Breast epithelium (tissue), 3 donors: ENCODE measurements around the gene NUDT21.

ENCODE experiments used
- POLR2A ChIP-seq: fragments of 450-650 bp; IDR thresholded peaks from one replicate; pipeline ENCODE4 v1.6.1; 2016; ENCODE audit warnings: antibody characterized with exemption, mild to moderate bottlenecking, moderate library complexity
- TF ChIP-seq, protein P1 (sequence below), 3 donors: fragments of 450-650 bp; IDR thresholded peaks; one replicate each; pipeline ENCODE4 v1.5.1; 2016 to 2017; ENCODE audit warnings: antibody characterized with exemption in 3 of 3, mild to moderate bottlenecking in 3 of 3, moderate library complexity in 3 of 3

DNA sequence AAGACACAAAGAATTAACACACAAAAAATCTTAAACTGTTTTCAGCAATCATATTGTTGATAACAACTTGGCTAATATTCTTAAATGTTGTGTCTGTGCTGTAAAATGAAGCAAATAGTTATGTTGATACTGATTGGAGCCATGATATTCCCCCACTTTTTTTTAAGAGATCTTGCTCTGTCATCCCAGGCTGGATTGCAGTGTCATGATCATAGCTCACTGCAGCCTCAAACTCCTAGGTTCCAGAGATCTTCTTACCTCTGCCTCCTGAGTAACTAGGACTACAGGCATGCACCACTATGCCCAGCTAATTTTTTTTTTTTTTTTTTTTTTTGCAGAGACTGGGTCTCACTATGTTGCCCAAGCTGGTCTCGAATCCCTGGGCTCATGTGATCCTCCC, 42.7 kb upstream of the NUDT21 start:
- TF ChIP-seq, protein P1, sequence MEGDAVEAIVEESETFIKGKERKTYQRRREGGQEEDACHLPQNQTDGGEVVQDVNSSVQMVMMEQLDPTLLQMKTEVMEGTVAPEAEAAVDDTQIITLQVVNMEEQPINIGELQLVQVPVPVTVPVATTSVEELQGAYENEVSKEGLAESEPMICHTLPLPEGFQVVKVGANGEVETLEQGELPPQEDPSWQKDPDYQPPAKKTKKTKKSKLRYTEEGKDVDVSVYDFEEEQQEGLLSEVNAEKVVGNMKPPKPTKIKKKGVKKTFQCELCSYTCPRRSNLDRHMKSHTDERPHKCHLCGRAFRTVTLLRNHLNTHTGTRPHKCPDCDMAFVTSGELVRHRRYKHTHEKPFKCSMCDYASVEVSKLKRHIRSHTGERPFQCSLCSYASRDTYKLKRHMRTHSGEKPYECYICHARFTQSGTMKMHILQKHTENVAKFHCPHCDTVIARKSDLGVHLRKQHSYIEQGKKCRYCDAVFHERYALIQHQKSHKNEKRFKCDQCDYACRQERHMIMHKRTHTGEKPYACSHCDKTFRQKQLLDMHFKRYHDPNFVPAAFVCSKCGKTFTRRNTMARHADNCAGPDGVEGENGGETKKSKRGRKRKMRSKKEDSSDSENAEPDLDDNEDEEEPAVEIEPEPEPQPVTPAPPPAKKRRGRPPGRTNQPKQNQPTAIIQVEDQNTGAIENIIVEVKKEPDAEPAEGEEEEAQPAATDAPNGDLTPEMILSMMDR (IDR thresholded peaks at IDR 0.05), result no peak
- TF ChIP-seq POLR2A, result no peak
